HepG2 (cell line): ENCODE measurements around the gene TNNI2. TPM values are rescaled to one million over a fixed set of nuclear protein-coding genes. Genes with fewer than 3 reads are reported as not detected.
A peak's percentile ranks its signal among the peaks of the same experiment; 100 is the strongest.

Source experiments
- DNMT1 ChIP-seq: sonication (generic); formaldehyde crosslinking; IDR thresholded peaks from 2 replicates; pipeline ENCODE4 v1.5.1; 2020; ENCODE audit warnings: mild to moderate bottlenecking, missing genetic modification reagents
- ELF3 ChIP-seq: IDR thresholded peaks from 2 replicates; pipeline ENCODE4 v1.6.1; 2016; ENCODE audit warnings: missing genetic modification reagents, missing compliant biosample characterization
- HNF4G ChIP-seq, 2 experiments: sonication (generic) in 1 of 2; formaldehyde crosslinking in 1 of 2; IDR thresholded peaks; 2 replicates each; pipeline versions ENCODE4 v1.4.0 to v1.6.1; 2011 to 2020; ENCODE audit warnings: borderline replicate concordance in 2 of 2, low read depth in 2 of 2, mild to moderate bottlenecking in 2 of 2, low read length in 1 of 2, missing genetic modification reagents in 1 of 2, moderate library complexity in 1 of 2
- MIER3 ChIP-seq: IDR thresholded peaks from 2 replicates; pipeline ENCODE4 v1.6.1; 2016; ENCODE audit warnings: missing compliant biosample characterization, borderline replicate concordance
- PHF21A ChIP-seq: sonication (generic); formaldehyde crosslinking; IDR thresholded peaks from 2 replicates; pipeline ENCODE4 v1.5.0; 2020; ENCODE audit warnings: mild to moderate bottlenecking, missing genetic modification reagents
- ZBTB4 ChIP-seq: sonication (generic); formaldehyde crosslinking; IDR thresholded peaks from 2 replicates; pipeline ENCODE4 v1.4.0; 2020; ENCODE audit warnings: missing genetic modification reagents, mild to moderate bottlenecking, borderline replicate concordance
- ZFP36L1 ChIP-seq: sonication (generic); formaldehyde crosslinking; IDR thresholded peaks from 2 replicates; pipeline ENCODE4 v1.8.0; 2022; ENCODE audit warnings: mild to moderate bottlenecking, missing genetic modification reagents, moderate library complexity
- ZFP37 ChIP-seq: sonication (generic); formaldehyde crosslinking; IDR thresholded peaks from 2 replicates; pipeline ENCODE4 v1.4.0; 2020; ENCODE audit warnings: missing genetic modification reagents, borderline replicate concordance
- ZNF430 ChIP-seq: sonication (generic); formaldehyde crosslinking; IDR thresholded peaks from 2 replicates; pipeline ENCODE4 v1.9.0; 2021; ENCODE audit warnings: mild to moderate bottlenecking, missing genetic modification reagents
- ZNF567 ChIP-seq: sonication (generic); formaldehyde crosslinking; IDR thresholded peaks from 2 replicates; pipeline ENCODE4 v1.8.1; 2023; ENCODE audit warnings: mild to moderate bottlenecking, missing genetic modification reagents, borderline replicate concordance
- polyA plus RNA-seq, 8 experiments: library from polyadenylated mRNA; depleted of rRNA in 3 of 8; stranded (reverse) in 7 of 8; unstranded in 1 of 8; fragments of >200 nt; fragmentation: Illumina TruSeq in 4 of 8; extraction: Trizol in 4 of 8; gene quantifications; 2 replicates each; pipeline versions ENCODE4 v1.2.1 to v1.2.3, GENCODE V29; 2011 to 2016; ENCODE audit warnings: low read depth in 4 of 8, missing spikeins in 1 of 8, mixed read lengths in 1 of 8; ENCODE audit not compliant: insufficient read depth in 1 of 8
- total RNA-seq, 5 experiments: library from RNA; depleted of rRNA; stranded (reverse); fragments of >200 nt; fragmentation: Illumina TruSeq; extraction: Trizol; gene quantifications; 2 replicates each; pipeline ENCODE4 v1.2.3, GENCODE V29; 2016; ENCODE audit warnings: low read depth in 1 of 5
- TF ChIP-seq, protein P1 (sequence below): sonication (generic); formaldehyde crosslinking; IDR thresholded peaks from 2 replicates; pipeline ENCODE4 v1.4.0; 2020; ENCODE audit warnings: low read depth, mild to moderate bottlenecking, missing genetic modification reagents
- TF ChIP-seq, protein P2 (sequence below), 2 experiments: sonication (generic) in 1 of 2; formaldehyde crosslinking in 1 of 2; IDR thresholded peaks; 2 replicates each; pipeline versions ENCODE4 v1.6.1 to v1.9.0; 2014 to 2022; ENCODE audit warnings: antibody characterized with exemption in 1 of 2, borderline replicate concordance in 1 of 2, inconsistent platforms in 1 of 2, low read depth in 1 of 2, missing genetic modification reagents in 1 of 2

Gene TNNI2
- total and polyA plus RNA-seq, 2 of the 13 experiments (the other 11 are each of a cell fraction or from before 2014, with no cell fraction given): 7.2 to 12.0 TPM

- TF ChIP-seq, protein P1, sequence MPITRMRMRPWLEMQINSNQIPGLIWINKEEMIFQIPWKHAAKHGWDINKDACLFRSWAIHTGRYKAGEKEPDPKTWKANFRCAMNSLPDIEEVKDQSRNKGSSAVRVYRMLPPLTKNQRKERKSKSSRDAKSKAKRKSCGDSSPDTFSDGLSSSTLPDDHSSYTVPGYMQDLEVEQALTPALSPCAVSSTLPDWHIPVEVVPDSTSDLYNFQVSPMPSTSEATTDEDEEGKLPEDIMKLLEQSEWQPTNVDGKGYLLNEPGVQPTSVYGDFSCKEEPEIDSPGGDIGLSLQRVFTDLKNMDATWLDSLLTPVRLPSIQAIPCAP: no peak
- TF ChIP-seq ZNF567 (CRISPR knock-in tag) (no peak; the same call in 1 of the 2 replicates), MIER3 (CRISPR knock-in tag) (peak; percentile 94), ZBTB4 (CRISPR knock-in tag) (0 out of 2 replicates have a peak, but pooled peaks have one; percentile 80), DNMT1 (CRISPR knock-in tag) (peak; percentile 95), ZNF430 (CRISPR knock-in tag) (no peak), ZFP37 (peak; percentile 60; the same call in 1 of the 2 replicates), ZFP36L1 (CRISPR knock-in tag) (no peak), HNF4G (IDR thresholded peaks at IDR 0.05; ENCODE audit: borderline replicate concordance, low read depth, low read length) (no peak), HNF4G (CRISPR knock-in tag; IDR thresholded peaks at IDR 0.05; ENCODE audit: borderline replicate concordance, low read depth) (peak; percentile 85; the same call in 1 of the 2 replicates), PHF21A (peak; percentile 97), ELF3 (CRISPR knock-in tag) (peak; percentile 99)
- TF ChIP-seq, protein P2, sequence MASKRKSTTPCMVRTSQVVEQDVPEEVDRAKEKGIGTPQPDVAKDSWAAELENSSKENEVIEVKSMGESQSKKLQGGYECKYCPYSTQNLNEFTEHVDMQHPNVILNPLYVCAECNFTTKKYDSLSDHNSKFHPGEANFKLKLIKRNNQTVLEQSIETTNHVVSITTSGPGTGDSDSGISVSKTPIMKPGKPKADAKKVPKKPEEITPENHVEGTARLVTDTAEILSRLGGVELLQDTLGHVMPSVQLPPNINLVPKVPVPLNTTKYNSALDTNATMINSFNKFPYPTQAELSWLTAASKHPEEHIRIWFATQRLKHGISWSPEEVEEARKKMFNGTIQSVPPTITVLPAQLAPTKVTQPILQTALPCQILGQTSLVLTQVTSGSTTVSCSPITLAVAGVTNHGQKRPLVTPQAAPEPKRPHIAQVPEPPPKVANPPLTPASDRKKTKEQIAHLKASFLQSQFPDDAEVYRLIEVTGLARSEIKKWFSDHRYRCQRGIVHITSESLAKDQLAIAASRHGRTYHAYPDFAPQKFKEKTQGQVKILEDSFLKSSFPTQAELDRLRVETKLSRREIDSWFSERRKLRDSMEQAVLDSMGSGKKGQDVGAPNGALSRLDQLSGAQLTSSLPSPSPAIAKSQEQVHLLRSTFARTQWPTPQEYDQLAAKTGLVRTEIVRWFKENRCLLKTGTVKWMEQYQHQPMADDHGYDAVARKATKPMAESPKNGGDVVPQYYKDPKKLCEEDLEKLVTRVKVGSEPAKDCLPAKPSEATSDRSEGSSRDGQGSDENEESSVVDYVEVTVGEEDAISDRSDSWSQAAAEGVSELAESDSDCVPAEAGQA (IDR thresholded peaks at IDR 0.05; ENCODE audit: low read depth): peak; percentile 61; the same call in 1 of the 2 replicates
- TF ChIP-seq, protein P2 (CRISPR knock-in tag; IDR thresholded peaks at IDR 0.05; ENCODE audit: borderline replicate concordance): no peak
Measured at GRCh38 chr11:1842149-1843097, 3.6 kb downstream of the TNNI2 start (continued).
